ENCODE measurements around the gene BTNL9.
"Not testable (repeated sequence)": the region's sequence is repeated elsewhere in the genome, so short reads cannot be mapped to it uniquely, and the experiment has no call there.

The BTNL9 gene

DNA sequence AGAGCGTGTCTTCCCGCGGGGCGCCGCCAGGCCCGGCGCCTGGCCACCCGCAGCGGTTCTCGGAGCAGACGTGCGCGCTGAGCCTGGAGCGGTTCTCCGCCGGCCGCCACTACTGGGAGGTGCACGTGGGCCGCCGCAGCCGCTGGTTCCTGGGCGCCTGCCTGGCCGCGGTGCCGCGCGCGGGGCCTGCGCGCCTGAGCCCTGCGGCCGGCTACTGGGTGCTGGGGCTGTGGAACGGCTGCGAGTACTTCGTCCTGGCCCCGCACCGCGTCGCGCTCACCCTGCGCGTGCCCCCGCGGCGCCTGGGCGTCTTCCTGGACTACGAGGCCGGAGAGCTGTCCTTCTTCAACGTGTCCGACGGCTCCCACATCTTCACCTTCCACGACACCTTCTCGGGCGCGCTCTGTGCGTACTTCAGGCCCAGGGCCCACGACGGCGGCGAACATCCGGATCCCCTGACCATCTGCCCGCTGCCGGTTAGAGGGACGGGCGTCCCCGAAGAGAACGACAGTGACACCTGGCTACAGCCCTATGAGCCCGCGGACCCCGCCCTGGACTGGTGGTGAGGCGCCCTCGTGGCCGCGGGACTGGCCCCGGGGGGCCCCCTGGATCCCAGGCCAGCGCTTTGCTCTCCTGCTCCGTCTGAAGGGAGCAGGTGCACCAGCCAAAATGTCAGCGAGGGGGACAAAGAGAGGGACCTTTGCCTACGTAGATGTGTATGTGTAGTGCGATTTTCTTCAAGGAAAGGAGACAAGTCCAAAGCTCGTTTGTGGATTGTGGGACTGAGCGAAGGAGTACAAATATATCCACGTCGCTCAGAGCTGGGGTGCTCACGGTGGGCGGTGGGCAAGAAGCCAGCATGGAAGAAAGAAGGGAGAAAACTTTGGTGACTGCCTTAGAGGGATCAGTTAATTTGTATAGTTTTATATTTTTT lies 19.5 kb downstream of the BTNL9 start:
- DNase-seq (ENCODE audit: insufficient read length, low spot score) (no peak), FAIRE-seq (no peak)

DNA sequence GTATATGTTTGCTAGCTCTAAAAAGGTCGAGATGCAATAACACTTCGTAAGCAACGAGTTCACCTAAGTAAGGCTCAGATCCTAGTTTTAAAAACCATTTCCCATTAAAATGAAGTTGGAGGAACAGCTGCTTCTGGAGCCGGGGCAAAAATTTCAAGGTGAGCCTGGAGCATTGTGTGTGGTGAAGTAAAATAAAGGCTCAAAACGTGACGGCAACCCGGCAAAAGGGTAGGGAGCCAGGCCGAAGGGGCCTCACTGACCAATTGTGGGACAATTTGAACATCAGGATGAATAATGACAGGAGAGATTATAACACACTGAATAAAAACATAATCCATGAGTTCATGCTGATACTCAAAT lies 20.1 kb downstream of the BTNL9 start:
- DNase-seq (ENCODE audit: insufficient read length, low spot score) (no peak), FAIRE-seq (no peak)

- DNase-seq (ENCODE audit: insufficient read length, low spot score) (no peak), FAIRE-seq (no peak)
Observed at GRCh38 chr5:181060924-181061323, 20.9 kb downstream of the BTNL9 start.

DNA sequence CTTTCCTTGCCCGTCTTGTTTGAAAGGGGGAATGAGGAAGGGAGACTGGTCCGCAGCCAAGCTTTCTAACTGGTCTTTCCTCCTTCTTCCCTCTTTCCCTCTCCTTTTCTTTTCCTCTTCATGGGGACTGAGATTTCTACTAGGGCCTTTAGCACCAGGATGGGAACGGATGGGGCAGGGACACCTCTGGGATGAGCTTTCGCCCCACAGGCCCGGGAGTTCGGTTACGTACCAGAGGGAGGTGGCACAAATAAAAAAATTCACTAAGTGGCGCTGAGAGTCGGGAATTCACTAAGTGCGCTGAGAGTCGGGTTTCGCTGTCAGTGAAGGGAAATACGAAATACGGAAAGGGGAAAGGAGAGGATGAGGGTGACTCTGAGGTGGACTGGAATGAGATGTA lies 21.6 kb downstream of the BTNL9 start:
- no peak for DNase-seq (ENCODE audit: insufficient read length, low spot score)
- no peak for FAIRE-seq

DNA sequence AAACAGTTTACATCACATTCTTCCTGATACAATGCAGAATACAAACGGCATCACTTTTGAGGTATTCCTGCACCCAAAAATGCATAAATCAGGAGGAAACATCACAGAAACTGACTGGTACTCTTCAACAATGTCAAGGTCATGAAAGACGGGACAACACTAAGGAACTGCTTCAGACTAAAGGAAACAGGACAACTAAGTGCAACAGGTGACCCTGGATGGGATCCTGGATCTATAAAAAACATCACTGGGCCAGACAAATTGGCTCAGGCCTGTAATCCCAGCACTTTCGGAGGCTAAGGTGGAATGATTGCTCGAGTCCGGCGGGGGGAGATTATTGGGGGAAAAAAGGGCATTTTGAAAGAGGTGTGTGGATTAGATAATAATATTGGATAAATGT lies 22.6 kb downstream of the BTNL9 start:
- DNase-seq (ENCODE audit: insufficient read length, low spot score), result no peak
- FAIRE-seq, result no peak

DNA sequence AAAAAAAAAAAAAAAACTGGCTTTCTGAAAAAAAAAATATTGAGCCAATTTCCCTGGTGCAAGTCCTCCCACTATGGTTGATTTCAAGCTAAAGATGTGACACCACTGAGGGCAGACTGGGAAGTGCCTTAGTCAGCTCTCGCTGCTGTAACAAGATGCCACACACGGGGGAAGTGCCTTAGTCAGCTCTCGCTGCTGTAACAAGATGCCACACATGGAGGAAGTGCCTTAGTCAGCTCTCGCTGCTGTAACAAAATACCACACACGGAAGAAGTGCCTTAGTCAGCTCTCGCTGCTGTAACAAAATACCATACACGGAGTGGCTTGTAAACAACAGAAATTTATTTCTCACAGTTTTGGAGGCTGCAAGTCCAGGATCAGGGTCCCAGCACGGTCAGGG lies 23.4 kb downstream of the BTNL9 start:
- FAIRE-seq, result peak; percentile 31
- DNase-seq (ENCODE audit: insufficient read length, low spot score), result no peak

DNA sequence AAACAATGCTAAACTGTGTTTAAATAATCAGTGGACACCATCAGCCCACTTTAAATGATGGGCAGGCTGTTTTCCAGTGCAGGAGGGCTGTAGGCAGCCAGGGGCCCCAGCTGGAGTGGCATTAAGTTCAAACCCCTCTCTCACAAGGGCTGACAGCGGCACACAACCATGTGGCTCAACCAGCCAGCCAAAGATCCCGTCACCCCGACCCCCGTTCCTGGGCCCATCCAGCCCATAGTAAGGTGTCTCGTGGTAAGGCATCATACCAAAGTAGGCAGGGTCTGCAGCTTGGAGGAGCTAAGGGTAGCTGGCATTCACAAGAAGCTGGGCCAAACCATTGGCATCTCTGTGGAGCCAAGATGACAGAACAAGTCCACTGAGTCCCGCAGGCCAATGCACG lies 24.9 kb downstream of the BTNL9 start:
- DNase-seq (ENCODE audit: insufficient read length, low spot score) (no peak), FAIRE-seq (no peak)

- FAIRE-seq, result no peak
- no peak for DNase-seq (ENCODE audit: insufficient read length, low spot score)
Observed at GRCh38 chr5:181069767-181070491, 29.9 kb downstream of the BTNL9 start.

- DNase-seq (ENCODE audit: insufficient read length, low spot score), result no peak
- no peak for FAIRE-seq
Observed at GRCh38 chr5:181070523-181070922, 30.5 kb downstream of the BTNL9 start.

DNA sequence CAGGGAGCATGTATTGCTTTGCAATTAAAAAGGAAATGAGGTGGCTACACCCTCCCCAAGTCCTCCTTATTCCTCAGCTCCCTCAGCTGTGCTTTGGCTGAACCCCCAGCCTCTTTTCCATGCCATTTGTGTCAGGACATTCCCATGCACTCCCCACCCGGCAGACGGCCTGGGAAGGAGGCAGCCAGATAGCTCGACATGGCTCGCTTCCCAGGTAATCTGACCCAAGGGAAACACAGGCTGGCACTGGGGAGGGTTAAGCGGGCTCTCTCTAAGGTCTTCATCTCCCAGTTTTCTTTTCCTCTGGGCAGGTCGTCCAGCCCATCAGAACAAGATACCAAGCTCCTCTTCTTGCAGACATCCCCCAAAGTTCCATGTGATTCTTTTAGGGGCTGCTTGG lies 31.2 kb downstream of the BTNL9 start:
- DNase-seq (ENCODE audit: insufficient read length, low spot score) (no peak), FAIRE-seq (no peak)

- no peak for FAIRE-seq
- DNase-seq (ENCODE audit: insufficient read length, low spot score), result no peak
Observed at GRCh38 chr5:181076920-181077319, 36.9 kb downstream of the BTNL9 start.

GRCh38 chr5:181081989-181082388 lies 41.9 kb downstream of the BTNL9 start:
- DNase-seq (ENCODE audit: insufficient read length, low spot score) (no peak), FAIRE-seq (no peak)

DNA sequence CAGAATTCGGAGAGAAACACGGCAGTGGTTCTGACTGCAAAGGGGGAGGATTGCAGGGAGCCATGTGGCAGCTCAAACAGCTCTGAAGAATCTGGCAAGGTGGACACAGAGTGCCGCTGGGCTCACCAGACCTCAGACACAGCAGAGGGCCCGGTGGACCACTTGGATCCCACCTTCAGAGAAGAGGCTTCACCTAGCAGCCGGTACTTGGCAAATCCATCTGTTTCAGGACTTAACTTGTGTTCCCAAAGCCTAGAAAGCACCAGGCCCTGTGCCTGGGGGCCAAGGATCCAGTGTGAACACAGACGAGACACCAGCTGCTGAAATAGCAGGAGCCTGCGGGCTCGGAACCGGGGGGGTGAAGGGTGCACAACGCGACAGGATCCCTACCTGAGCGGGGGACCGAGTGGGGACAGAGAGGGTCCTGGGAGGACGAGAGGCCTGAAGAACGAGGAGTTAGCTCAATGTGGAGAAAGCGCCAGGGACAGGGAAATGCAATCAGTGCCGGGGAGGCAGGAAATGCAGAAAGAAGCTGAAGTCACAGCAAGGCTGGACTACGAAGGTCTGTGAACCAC lies 44.6 kb downstream of the BTNL9 start:
- no peak for FAIRE-seq
- DNase-seq (ENCODE audit: insufficient read length, low spot score), result no peak

GRCh38 chr5:181086026-181086883 lies 46.2 kb downstream of the BTNL9 start:
- no peak for FAIRE-seq
- no peak for DNase-seq (ENCODE audit: insufficient read length, low spot score)

- DNase-seq (ENCODE audit: insufficient read length, low spot score) (no peak), FAIRE-seq (no peak)
Observed at GRCh38 chr5:181086884-181087205, 46.8 kb downstream of the BTNL9 start.

- no peak for FAIRE-seq
- no peak for DNase-seq (ENCODE audit: insufficient read length, low spot score)
Observed at GRCh38 chr5:181087309-181087708, 47.2 kb downstream of the BTNL9 start.

GRCh38 chr5:181088289-181088688 lies 48.2 kb downstream of the BTNL9 start:
- FAIRE-seq, result no peak
- peak; percentile 22 for DNase-seq (ENCODE audit: insufficient read length, low spot score)

DNA sequence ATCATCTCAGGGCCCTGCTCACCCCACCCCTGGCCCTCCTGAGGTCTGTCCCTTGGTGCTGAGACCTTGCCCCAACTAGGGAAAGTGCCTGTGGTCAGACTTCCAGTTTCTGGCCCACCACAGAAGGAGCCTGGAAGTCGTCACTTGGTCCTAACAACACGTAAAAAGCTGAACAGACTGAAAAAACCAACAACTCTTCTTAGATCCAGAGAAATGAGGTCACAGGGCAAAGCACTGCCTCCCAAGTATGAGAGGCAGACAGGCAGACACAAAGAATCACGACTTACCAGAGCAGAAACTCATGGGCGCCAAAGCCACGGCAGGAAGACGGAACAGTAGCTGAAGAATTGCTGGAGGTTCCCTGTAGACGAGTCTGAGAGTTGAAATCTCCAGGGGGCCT lies 52.4 kb downstream of the BTNL9 start:
- FAIRE-seq, result no peak

DNA sequence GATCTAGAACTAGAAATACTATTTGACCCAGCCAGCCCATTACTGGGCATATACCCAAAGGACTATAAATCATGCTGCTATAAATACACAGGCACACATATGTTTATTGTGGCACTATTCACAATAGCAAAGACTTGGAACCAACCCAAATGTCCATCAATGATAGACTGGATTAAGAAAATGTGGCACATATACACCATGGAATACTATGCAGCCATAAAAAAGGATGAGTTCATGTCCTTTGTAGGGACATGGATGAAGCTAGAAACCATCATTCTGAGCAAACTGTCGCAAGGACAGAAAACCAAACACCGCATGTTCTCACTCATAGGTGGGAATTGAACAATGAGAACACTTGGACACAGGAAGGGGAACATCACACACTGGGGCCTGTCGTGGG lies 55.1 kb downstream of the BTNL9 start:
- not testable (repeated sequence) for FAIRE-seq; DNase-seq (ENCODE audit: insufficient read length, low spot score)

More for the DNA sequence above, 52.4 kb downstream of the BTNL9 start:
- DNase-seq (ENCODE audit: insufficient read length, low spot score), result no peak

- not testable (repeated sequence) for DNase-seq (ENCODE audit: insufficient read length, low spot score)
- FAIRE-seq, result peak; percentile 89
Observed at GRCh38 chr5:181096721-181097382, 56.8 kb downstream of the BTNL9 start.
